Coronary artery (tissue), 2 donors: ENCODE measurements around the gene PLA2G2C.

Experiments
- DNase-seq: peaks from one replicate; pipeline ENCODE4 v3.0.0-alpha.2; 2017; ENCODE audit warnings: low spot score
- H3K27ac ChIP-seq, 2 donors: fragments of 200-600 bp; sonication (generic); one replicate each; pipeline ENCODE4 v1.5.1; 2016 to 2019
- H3K4me3 ChIP-seq: fragments of 200-600 bp; sonication (generic); 2 replicates; pipeline ENCODE4 v1.5.1; 2016; ENCODE audit warnings: mild to moderate bottlenecking, moderate library complexity
- CTCF ChIP-seq: fragments of 200-600 bp; sonication (generic); IDR thresholded peaks from one replicate; pipeline ENCODE4 v1.5.1; 2019; ENCODE audit warnings: antibody characterized with exemption

Gene PLA2G2C

GRCh38 chr1:20179371-20180128, 6.8 kb downstream of the PLA2G2C start:
- DNase-seq = no peak
- TF ChIP-seq CTCF = no peak
- Histone ChIP-seq H3K27ac (no peak overlapping the region), H3K4me3 (no peak overlapping the region)

- no peak for DNase-seq
- H3K4me3 ChIP-seq = no peak overlapping the region
- TF ChIP-seq CTCF = no peak
- H3K27ac ChIP-seq = no peak overlapping the region
Observed at GRCh38 chr1:20178634-20179370, 7.5 kb downstream of the PLA2G2C start.

GRCh38 chr1:20174937-20175666, 11.2 kb downstream of the PLA2G2C start:
- Histone ChIP-seq H3K27ac (peak overlapping the region in 1 of 2 donors; percentile 2), H3K4me3 (no peak overlapping the region)
- DNase-seq = no peak
- no peak for TF ChIP-seq CTCF

- TF ChIP-seq CTCF = no peak
- H3K27ac ChIP-seq = no peak overlapping the region
- no peak for DNase-seq
- H3K4me3 ChIP-seq = no peak overlapping the region
Observed at GRCh38 chr1:20172033-20172590, 14.2 kb downstream of the PLA2G2C start.

- DNase-seq = no peak
- TF ChIP-seq CTCF = no peak
- Histone ChIP-seq H3K27ac (no peak overlapping the region), H3K4me3 (no peak overlapping the region)
Observed at GRCh38 chr1:20169932-20170331, 16.4 kb downstream of the PLA2G2C start.

- DNase-seq = no peak
- no peak for TF ChIP-seq CTCF
- Histone ChIP-seq H3K27ac (no peak overlapping the region), H3K4me3 (no peak overlapping the region)
Observed at GRCh38 chr1:20168564-20169491, 17.5 kb downstream of the PLA2G2C start.
